Esophagus (tissue), 2 donors: Measurements from ENCODE around the gene FBXO10. TPM values are rescaled to one million over a fixed set of nuclear protein-coding genes. Genes with fewer than 3 reads are reported as not detected.
A peak's percentile ranks its signal among the peaks of the same experiment; 100 is the strongest.

ENCODE experiments used
- H3K27ac ChIP-seq, 2 donors: one replicate each; pipeline ENCODE4 v1.5.1; 2013; ENCODE audit warnings: low read depth in 2 of 2, mild to moderate bottlenecking in 2 of 2, inconsistent platforms in 1 of 2, low read length in 1 of 2, moderate library complexity in 1 of 2
- H3K27me3 ChIP-seq, 2 donors: one replicate each; pipeline ENCODE4 v1.6.1; 2013; ENCODE audit warnings: low read length in 2 of 2, control low read depth in 1 of 2, mild to moderate bottlenecking in 1 of 2; ENCODE audit not compliant: insufficient read depth in 2 of 2, control insufficient read depth in 1 of 2
- H3K36me3 ChIP-seq, 2 donors: one replicate each; pipeline ENCODE4 v1.6.1; 2013; ENCODE audit warnings: low read length in 1 of 2; ENCODE audit not compliant: control insufficient read depth in 2 of 2, insufficient read depth in 2 of 2
- H3K4me1 ChIP-seq, 2 donors: one replicate each; pipeline ENCODE4 v1.6.1; 2013; ENCODE audit warnings: low read length in 1 of 2; ENCODE audit not compliant: control insufficient read depth in 2 of 2, insufficient read depth in 2 of 2
- H3K4me3 ChIP-seq, 2 donors: one replicate each; pipeline ENCODE4 v1.5.1; 2013; ENCODE audit warnings: low read length in 2 of 2, mild to moderate bottlenecking in 2 of 2, low read depth in 1 of 2, moderate library complexity in 1 of 2
- H3K9me3 ChIP-seq, 2 donors: one replicate each; pipeline ENCODE4 v1.6.1; 2013; ENCODE audit warnings: mild to moderate bottlenecking in 2 of 2, low read depth in 1 of 2, low read length in 1 of 2, moderate library complexity in 1 of 2; ENCODE audit not compliant: control insufficient read depth in 2 of 2, insufficient read depth in 1 of 2
- WGBS, 2 donors: extraction: QIAGEN DNeasy Blood & Tissue Kit; methylation state at CpG; one replicate each; pipeline ENCODE4 v1.1.7; 2013; 5-methylcytosine and 5-hydroxymethylcytosine counted together
- polyA plus RNA-seq, 2 donors: library from polyadenylated mRNA; stranded (reverse); fragments of 200-250 nt; gene quantifications; one replicate each; pipeline ENCODE4 v1.2.3, GENCODE V29; 2013
- donor health status: healthy with polysubstance abuse.
- donor health status: Bipolar disorder and iron deficiency.

The FBXO10 gene
- polyA plus RNA-seq, 2 donors, result 2.1 to 3.0 TPM

DNA sequence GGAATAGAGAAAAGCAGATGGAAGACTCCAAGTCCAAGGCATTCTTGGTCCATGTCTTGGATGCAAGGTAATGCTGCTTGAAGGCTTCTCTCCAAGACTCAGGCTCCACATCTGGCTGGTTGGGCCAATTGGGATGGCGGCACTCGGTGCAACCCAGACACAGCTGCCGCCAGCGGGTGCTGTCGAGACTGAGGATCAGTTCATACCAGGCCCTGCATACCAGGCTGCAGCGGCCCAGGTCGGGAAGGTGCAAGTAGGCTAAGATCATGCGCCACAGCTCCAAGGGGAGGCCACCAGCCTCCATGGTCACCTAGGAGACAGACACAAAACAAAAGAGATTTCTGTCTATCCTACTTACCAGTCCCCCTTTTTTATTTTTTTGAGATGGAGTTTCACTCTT is 34.7 kb downstream of the FBXO10 start:
- peak overlapping the region; percentile 36 to 87 for H3K27ac ChIP-seq
- no peak overlapping the region for H3K4me3 ChIP-seq
- no peaks in the 10 kb centered on the region for H3K9me3 ChIP-seq
- peaks cover 0 to 7% of the 10 kb centered on the region in 2 donors for H3K4me1 ChIP-seq
- peaks cover 0 to 7% of the 10 kb centered on the region in 2 donors for H3K36me3 ChIP-seq
- no peaks in the 10 kb centered on the region for H3K27me3 ChIP-seq
- WGBS, 2 donors, result 97 to 99% methylated on average over 8 of the region's 8 CpGs

DNA sequence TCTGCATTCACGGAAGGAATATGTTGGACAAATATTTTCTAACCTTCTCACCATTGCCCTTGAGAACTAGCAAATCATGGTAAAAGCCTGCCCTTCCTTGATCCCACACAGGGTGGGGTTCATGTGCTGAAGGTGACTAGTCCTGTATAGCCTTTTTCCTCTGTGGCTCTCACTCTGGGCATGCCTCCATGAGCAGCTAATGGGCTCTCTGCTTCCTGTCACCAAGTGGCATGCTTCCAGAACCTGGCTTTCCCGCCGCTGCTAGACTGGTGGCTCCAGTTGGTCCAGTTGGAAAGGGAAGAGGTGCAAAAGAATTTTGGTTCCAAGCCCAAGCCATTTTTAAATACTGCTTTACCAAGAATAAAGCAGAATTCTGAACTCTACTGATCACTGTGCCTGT is 35.5 kb downstream of the FBXO10 start:
- Histone ChIP-seq H3K36me3 (peaks cover 0 to 10% of the 10 kb centered on the region in 2 donors), H3K27ac (peak overlapping the region; percentile 44 to 62), H3K27me3 (no peaks in the 10 kb centered on the region), H3K9me3 (no peaks in the 10 kb centered on the region), H3K4me3 (no peak overlapping the region), H3K4me1 (peaks cover 0 to 7% of the 10 kb centered on the region in 2 donors)
- 41 to 48% methylated on average over 3 of the region's 3 CpGs for WGBS, 2 donors

GRCh38 chr9:37539634-37540033 is 36.5 kb downstream of the FBXO10 start:
- Histone ChIP-seq H3K4me1 (peaks cover 0 to 7% of the 10 kb centered on the region in 2 donors), H3K27me3 (no peaks in the 10 kb centered on the region), H3K27ac (peak overlapping the region in 1 of 2 donors; percentile 44), H3K9me3 (no peaks in the 10 kb centered on the region), H3K4me3 (no peak overlapping the region), H3K36me3 (peaks cover 0 to 12% of the 10 kb centered on the region in 2 donors)

DNA sequence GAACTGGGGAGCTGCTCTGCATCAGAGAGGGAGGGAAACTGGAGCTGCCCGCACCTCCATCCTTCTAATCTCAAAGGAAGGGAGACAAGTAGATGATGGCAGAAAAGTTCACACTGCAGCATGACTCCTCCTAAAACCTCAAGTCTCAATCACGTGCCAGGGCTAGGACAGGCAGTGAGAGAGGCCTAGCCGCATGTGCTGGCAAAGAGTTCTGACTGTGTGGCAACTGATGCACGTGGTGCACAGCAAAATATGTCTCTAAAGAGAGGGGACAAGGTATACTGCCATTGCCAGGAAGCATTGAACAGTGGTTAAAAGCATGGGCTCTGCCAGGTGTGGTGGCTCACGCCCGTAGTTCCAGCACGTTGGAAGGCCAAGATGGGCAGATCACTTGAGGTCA is 38.1 kb downstream of the FBXO10 start:
- Histone ChIP-seq H3K27ac (no peak overlapping the region), H3K36me3 (peaks cover 0 to 12% of the 10 kb centered on the region in 2 donors), H3K27me3 (no peaks in the 10 kb centered on the region), H3K4me1 (peaks cover 0 to 7% of the 10 kb centered on the region in 2 donors), H3K9me3 (no peaks in the 10 kb centered on the region), H3K4me3 (no peak overlapping the region)
- 87 to 90% methylated on average over 7 of the region's 7 CpGs for WGBS, 2 donors

- Histone ChIP-seq H3K4me3 (no peak overlapping the region), H3K9me3 (no peaks in the 10 kb centered on the region), H3K27me3 (no peaks in the 10 kb centered on the region), H3K27ac (no peak overlapping the region), H3K4me1 (no peaks in the 10 kb centered on the region), H3K36me3 (peaks cover 0 to 12% of the 10 kb centered on the region in 2 donors)
- WGBS, 2 donors, result 82 to 83% methylated on average over 10 of the region's 10 CpGs
Observed at GRCh38 chr9:37534901-37535300, 41.3 kb downstream of the FBXO10 start.

- Histone ChIP-seq H3K4me3 (no peak overlapping the region), H3K36me3 (peaks cover 0 to 12% of the 10 kb centered on the region in 2 donors), H3K4me1 (no peaks in the 10 kb centered on the region), H3K27me3 (no peaks in the 10 kb centered on the region), H3K27ac (no peak overlapping the region), H3K9me3 (no peaks in the 10 kb centered on the region)
- WGBS, 2 donors, result 79 to 90% methylated on average over 7 of the region's 7 CpGs
Observed at GRCh38 chr9:37534412-37534811, 41.8 kb downstream of the FBXO10 start.

DNA sequence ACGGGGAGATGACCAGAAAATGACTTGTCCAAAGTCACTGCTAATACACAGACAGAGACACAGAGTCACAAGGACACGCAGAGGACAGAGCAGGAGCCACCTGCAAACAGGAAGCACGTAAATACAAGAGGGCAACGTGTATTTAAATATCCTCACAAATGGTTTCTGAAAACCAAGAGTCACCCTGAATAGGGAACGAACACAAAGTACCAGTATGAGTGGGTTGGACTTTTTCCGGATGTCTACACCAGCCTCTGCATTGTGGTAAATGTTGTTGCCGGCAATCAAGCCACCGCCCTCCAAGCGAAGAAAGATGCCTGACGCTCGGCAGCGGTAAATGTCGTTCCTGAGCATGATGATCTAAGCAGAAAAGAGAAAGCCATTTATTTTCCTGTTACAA is 44.5 kb downstream of the FBXO10 start:
- H3K27me3 ChIP-seq, result no peaks in the 10 kb centered on the region
- no peaks in the 10 kb centered on the region for H3K9me3 ChIP-seq
- H3K4me3 ChIP-seq, result no peak overlapping the region
- H3K36me3 ChIP-seq, result peaks cover 4 to 13% of the 10 kb centered on the region in 2 donors
- WGBS, 2 donors, result 88 to 94% methylated on average over 13 of the region's 13 CpGs
- H3K4me1 ChIP-seq, result peaks cover 0 to 3% of the 10 kb centered on the region in 2 donors
- H3K27ac ChIP-seq, result no peak overlapping the region

- H3K27ac ChIP-seq, result peak overlapping the region in 1 of 2 donors; percentile 57
- no peak overlapping the region for H3K4me3 ChIP-seq
- 70 to 72% methylated on average over 18 of the region's 18 CpGs for WGBS, 2 donors
- peaks cover 0 to 3% of the 10 kb centered on the region in 2 donors for H3K4me1 ChIP-seq
- H3K36me3 ChIP-seq, result peaks cover 4 to 16% of the 10 kb centered on the region in 2 donors
- no peaks in the 10 kb centered on the region for H3K27me3 ChIP-seq
- H3K9me3 ChIP-seq, result no peaks in the 10 kb centered on the region
Observed at GRCh38 chr9:37528652-37529471, 47.3 kb downstream of the FBXO10 start.

- H3K4me3 ChIP-seq, result no peak overlapping the region
- H3K9me3 ChIP-seq, result no peaks in the 10 kb centered on the region
- H3K4me1 ChIP-seq, result no peaks in the 10 kb centered on the region
- H3K27me3 ChIP-seq, result no peaks in the 10 kb centered on the region
- 95 to 96% methylated on average over 6 of the region's 6 CpGs for WGBS, 2 donors
- no peak overlapping the region for H3K27ac ChIP-seq
- H3K36me3 ChIP-seq, result peaks cover 10 to 32% of the 10 kb centered on the region in 2 donors
Observed at GRCh38 chr9:37523916-37524315, 52.3 kb downstream of the FBXO10 start.

GRCh38 chr9:37522971-37523370 is 53.2 kb downstream of the FBXO10 start:
- 88 to 95% methylated on average over 2 of the region's 2 CpGs for WGBS, 2 donors
- H3K4me3 ChIP-seq, result no peak overlapping the region

More at GRCh38 chr9:37522971-37523370, 53.2 kb downstream of the FBXO10 start:
- Histone ChIP-seq H3K27me3 (no peaks in the 10 kb centered on the region), H3K27ac (no peak overlapping the region), H3K36me3 (peaks cover 8 to 34% of the 10 kb centered on the region in 2 donors), H3K4me1 (no peaks in the 10 kb centered on the region), H3K9me3 (no peaks in the 10 kb centered on the region)
